ENCODE results near the gene KCNMA1.

Gene KCNMA1

GRCh38 chr10:77228559-77228958 lies 409.0 kb downstream of the KCNMA1 start:
- DNase-seq, result no peak

DNA sequence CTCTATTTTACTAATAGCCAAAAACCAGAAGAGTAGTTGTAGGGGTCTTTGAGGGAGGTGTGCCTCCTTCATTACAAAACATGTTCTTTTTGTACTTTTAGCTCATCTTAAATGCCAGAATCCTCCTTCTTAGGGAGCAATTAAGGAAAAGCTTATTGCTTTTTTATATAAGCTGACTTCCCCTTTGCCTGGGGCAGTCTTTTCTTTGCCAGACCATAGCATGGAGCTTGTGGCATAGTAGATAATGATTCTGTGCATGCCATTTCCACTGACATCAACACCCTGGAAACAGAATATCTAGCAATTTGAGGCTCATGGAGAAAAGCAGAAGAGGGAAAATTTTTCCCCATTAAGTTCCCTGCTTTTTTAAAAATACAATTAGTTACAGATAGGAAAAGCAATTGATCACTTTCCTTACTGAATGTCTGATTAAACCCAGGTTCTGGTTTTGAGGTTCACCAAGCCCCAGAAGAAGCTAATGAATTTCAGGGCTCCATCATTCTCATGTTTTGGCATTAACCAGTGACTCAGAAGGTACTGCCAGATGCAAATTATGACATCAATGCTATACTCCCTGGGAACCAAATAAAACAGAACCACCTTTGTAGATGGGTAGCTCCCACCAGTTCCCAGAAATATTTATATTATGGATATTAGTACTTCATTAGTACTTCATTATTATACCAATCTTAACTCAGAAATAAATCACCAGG lies 410.6 kb downstream of the KCNMA1 start:
- no peak for DNase-seq

DNA sequence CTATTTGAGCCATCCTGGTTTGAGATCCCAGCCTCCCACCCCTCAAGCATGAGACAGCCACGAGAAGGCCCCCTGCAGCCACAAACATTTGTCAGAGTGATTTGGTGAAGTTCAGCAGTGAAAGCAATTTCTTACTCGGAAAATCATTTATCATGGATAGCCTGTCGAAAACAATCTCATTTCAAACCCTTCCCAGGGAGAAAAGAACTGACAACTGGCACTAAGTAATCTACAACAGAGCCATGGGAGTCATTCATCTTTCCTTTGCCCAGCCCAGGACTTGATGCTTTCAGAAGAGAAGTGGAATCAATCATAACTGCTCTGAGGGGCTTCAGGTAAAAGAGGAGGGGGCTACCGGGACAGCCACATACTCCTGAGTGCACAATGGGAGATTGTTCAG lies 411.2 kb downstream of the KCNMA1 start:
- no peak for DNase-seq

DNA sequence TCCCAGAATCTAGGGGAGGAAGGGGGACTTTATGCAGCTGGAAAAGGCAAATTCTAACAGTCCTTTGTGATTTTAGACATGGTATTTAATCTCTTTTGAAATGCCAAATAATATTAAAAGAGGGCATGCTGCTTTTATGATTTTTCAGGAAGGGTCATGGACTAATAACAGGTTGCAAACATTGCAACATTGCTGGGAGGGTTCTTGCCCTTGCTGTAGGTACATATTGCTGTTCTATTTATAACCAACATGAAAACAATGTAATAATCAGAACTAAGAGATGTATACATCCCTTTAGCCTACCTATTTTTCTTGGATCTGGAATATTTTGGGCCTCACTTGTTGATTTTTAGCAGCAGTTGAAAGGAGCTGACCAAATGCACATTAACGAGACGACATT lies 411.6 kb downstream of the KCNMA1 start:
- no peak for DNase-seq

DNA sequence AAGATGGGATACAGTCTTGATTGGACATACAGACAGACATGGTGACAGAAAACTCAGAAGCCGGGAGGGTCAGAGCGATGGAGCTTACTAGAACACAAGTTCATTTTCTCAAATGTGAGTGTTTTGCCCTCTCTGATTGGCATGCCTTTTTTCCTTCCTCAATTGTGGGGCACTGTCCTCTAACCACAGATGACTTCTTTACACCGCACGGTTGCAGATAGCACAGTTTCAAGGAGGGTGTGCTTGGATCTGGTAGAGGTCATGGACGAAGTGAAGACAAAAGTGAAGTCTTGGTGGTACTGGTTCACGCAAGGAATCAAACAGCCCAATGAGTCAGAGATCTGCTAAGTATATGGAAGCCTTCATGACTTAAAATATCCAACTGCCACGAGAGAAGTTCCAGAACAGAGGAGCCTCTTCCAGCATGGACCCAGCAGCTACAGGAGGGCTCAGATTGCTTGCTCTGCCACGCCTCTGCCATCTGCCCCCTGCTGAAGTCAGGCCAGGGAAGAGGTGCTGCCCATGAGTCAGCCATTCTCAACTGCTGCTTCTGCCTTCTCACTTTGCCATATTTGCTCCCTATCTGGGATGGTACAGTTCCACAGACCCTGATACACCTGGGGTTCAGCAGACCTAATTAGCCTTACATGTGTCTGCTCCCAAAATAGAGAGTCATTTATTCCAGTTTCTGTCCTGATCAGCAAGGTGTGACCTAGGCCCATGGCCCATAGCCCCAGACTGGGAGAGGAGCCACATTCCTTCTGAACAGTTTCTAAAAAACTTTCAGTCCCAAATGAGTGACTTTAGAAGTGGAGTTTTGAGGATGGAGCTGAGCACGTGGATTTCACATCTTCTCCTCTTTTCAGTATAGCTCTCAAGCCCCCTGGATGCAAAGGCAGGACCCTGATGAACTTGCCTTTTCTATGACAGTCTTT lies 413.8 kb downstream of the KCNMA1 start:
- no peak for DNase-seq

GRCh38 chr10:77220150-77220549 lies 417.5 kb downstream of the KCNMA1 start:
- DNase-seq, result no peak

DNA sequence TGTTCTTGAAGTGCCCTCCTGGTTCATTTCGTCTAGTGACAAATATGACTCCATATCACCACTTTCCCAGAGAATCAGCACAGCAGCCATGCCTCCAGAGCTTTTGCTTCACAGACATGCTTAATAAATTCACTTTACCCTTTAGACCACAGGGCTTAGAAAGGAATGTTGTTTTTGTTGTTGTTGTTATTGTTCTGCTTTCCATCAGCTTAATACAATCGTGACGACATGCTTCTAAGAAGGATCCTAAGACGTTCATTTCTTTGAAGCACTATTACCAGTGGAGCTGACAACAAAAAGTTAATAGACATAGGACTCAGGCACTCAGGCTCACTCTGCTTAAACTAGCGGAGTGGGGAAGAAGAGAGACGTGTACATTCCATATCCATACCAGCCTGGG lies 418.6 kb downstream of the KCNMA1 start:
- no peak for DNase-seq

DNA sequence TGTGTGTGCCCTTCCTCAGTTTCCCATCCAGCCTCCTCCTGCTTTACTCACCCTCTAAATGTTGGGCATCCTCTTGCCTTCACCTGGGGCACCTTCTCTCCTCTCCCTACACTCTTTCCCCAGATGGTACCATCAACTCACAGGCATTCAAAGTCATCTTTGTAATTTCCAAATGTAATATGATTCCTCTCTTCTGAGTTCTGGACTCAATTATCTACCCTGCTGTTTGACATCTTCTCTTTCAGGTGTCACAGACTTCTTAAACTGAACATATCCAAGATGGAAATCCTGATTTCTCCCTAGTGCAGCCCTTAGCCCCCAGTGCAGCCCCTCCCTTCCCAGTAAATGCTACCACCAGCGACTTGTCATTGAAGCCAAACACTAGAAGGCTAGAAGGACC lies 422.8 kb downstream of the KCNMA1 start:
- DNase-seq, result no peak

DNA sequence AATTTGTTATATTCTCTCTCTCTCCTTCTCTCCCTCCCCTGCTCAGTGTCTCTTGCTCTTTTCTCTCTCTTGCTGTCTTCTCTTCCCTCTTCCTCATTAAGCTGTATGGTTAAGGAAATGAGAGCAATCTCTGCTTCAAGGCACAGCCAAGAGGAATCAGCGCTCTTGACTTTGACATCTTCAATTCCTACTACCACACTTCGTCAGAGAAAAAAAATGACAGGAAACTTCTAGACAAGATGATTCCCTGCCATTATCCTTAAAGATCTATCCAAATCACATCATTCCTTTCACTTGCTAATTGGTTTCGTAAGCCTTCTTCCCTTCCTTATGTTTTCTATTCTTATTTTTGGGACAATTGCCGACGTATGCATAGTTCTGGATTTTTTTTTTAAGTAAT lies 425.0 kb downstream of the KCNMA1 start:
- DNase-seq, result no peak

DNA sequence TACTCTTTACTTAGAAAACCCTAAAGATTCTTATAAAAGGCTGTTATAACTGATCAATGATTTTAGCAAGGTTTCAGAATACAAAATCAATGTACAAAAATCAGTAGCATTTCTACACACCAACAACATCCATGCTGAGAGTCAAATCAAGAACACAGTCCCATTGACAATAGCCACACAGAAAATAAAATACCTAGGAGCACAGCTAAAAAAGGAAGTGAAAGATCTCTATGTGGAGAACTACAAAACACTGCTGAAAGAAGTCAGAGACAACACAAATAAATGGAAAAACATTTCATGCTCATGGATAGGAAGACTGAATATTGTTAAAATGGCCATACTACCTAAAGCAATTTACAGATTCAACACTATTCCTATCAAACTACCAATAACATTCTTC lies 427.0 kb downstream of the KCNMA1 start:
- DNase-seq, result no peak

DNA sequence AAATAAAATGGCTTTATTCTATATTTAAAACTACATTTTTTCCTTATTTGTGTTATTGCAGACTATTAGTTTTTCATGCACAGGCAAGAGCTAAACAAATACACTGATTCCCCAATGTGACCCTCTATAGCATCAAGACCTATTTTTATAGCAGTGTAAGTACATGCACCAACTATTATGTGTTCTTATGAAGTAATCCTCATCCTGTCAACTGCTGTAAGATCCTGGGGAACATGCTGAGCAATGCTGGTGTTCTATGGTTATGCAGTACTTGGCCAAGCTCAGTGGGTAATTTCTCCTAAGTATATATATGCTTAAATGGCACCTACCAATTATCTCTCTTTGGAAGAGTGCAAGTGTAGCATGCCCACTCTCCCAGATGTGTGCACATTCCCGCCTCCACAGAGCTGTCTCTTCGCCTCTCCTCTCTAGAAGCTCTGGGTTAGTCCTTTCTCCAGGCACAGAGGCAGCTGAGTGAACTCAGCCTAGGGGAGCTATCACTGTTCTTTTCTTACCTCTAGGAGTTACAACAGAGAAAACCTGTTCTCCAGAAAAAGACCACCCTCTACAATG lies 428.8 kb downstream of the KCNMA1 start:
- DNase-seq, result no peak

GRCh38 chr10:77207828-77208185 lies 429.8 kb downstream of the KCNMA1 start:
- DNase-seq, result no peak

DNA sequence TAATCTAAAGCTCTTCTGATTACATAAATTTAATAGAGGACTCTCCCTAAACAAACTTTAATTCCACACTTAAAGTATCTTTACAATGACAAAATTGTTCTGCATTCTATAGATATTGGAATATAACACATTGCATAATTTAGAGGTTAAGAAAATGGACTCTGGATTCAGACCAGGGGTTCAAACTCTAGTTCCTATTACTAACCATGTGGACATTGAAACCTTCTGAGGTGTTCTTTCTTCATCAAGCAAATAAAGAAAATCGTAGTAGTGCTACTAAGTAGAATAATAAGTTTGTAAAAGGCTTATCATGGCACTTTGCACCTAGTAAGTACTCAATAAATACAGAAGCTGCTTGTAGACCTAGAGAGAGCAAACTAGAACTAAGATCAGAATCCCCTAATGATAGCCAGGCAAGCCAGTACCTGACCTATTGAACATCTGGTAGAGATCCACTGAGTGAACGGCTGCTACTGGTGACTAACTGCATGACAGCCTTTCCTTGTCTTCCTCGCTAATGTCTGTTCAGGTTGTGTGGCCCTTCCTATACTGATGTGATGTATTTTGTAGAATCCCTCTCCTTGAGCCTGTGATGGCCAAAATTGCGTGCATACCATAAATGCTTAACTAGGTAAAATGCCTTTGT lies 430.3 kb downstream of the KCNMA1 start:
- no peak for DNase-seq

DNA sequence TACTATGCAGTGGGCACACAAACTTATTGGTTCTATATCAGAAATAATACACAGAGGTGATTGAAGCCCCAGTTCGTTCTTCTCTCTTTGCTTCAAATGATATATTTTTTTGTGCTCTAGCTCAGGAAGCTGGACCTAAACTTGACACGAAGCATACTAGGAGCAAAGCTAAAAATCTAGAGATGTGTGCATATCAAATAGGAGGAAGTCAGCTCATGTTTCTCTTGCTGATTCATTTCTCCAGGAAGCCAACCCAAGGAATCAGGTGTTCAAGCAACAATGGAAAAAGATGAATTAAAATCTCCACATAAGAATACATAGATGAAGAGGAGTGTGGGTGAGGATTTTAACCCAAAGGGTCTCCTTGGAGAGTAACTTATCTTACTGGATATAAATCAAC lies 432.5 kb downstream of the KCNMA1 start:
- DNase-seq, result no peak

- DNase-seq, result no peak
Measured at GRCh38 chr10:77204171-77204570, 433.4 kb downstream of the KCNMA1 start.

DNA sequence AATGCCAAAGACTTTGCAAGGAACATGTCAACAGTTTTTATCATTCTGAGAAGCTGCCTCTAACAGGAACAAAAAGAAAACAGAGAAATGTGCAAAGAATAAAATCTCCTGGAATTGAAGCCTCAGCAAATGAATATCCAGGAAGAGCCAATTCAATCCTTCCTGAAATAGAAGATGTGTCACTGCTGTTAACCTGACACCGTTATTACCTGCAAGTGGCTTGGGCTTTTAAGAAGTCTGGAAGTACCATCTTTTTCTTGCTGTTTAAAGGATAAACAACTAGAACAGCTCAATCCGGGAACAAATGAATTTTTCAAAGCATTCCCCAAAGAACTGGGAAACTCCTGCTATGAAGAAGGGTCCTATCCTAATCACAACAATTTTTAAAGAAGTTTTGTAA lies 434.8 kb downstream of the KCNMA1 start:
- no peak for DNase-seq

DNA sequence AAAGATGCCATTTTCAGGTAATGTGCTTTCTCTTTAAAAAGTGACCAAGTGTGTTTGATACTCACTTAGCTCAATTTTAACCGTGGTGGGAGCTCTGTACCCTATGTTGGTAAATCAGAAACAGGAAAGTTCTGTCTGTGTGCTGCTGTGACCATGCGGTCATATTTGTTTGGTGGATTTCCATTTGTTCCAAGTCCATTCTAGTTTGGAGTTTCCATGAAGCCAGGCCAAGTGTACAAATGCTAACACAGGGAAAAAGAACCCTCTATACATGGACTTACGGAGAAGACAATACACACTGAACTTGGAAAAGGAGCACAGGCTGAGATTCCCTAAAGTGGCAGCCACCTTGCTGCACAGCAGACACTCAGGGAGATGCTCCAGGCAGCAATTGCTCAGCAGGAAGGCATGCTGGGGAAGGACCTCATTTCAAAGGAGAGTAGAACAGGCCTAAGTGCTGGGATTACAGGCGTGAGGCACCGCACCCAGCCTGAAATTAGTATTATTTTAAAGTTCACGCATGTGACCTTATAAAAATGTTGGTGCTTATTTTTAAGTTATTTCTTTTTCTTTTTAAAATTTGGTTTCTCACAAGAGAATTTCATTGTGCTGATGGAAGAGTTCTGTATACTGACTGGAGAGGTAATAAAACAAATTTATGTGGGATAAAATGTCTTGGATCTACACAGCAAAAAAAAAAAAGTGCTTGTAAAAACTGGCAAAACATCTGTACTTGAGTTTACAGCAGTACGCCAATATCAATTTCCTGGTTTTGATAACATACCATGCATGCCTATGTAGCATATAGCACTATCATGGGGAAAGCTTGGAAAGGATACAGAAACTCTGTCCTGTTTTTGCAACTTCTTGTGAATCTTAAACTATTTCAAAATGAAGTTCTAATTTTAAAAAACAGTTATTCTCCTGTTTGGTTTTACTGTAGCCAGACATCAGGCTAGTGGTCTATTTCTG lies 436.2 kb downstream of the KCNMA1 start:
- no peak for DNase-seq

- DNase-seq, result no peak
Measured at GRCh38 chr10:77197544-77197943, 440.1 kb downstream of the KCNMA1 start.

- DNase-seq, result no peak
Measured at GRCh38 chr10:77196614-77197013, 441.0 kb downstream of the KCNMA1 start.

GRCh38 chr10:77195101-77195500 lies 442.5 kb downstream of the KCNMA1 start:
- no peak for DNase-seq

DNA sequence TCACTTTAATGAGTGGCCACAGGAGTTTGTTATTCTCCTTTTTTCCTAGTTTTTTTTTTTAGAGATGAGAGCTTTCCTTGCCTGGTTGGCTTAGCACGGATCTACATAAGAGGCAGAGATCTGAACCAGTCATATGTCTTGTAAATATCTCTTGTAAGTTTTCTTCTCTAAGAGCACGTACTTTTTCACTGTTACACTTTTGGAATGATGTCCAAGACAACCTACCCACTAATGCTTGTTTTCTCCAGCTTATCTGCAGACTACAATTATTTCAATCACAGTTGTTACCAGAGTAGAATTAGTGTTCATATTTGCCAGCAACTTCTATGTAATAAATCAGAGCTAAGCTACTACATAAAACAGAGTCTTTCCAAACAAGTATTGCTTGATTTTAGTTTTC lies 444.6 kb downstream of the KCNMA1 start:
- no peak for DNase-seq

DNA sequence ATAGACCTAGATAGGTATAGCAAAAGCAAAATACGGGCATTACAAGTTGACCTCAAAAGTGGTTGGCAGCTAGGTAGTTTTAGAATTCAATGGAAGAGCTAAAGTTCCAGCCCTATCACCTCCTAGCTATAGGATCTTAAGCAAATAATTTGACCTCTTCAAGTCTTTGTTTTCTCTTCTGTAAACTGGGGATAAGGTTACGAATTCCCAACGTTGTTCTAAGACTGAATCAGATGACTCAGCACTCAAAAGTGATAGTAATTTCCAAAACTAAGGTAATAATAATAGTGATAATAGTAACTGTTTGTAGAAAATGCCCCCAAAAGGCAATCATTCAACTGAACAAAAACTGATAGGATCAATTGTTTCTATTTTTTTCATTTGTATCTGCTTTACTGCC lies 445.2 kb downstream of the KCNMA1 start:
- DNase-seq, result no peak
